ENCODE data around the gene PAK5.
"Not testable (repeated sequence)": the region's sequence is repeated elsewhere in the genome, so short reads cannot be mapped to it uniquely, and the experiment has no call there.

Gene PAK5

GRCh38 chr20:9646375-9646774 lies 192.5 kb downstream of the PAK5 start:
- no peak for DNase-seq (ENCODE audit: low read depth)
- no peak for TF ChIP-seq CTCF (conservative IDR thresholded peaks at IDR 0.05; ENCODE audit: low read depth, low read length)

DNA sequence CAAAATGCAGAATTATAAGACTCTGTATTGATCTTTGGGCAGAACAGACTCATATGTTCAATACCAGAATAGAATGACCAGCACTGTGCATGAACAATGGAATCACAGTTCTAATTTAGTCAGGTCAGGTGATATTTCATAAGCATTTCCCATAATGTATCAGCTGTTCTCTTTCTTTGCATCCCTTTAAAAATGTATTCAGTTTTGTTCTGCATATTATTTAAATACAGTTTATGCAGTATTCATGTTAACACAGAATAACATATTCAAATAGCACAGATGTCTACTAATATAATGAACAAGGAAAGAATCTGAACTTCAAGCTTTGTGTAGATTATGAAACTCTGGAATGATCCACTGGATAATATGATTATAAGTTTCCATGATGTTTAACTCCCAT lies 196.0 kb downstream of the PAK5 start:
- no peak for DNase-seq (ENCODE audit: low read depth)

More at GRCh38 chr20:9646375-9646774, 192.5 kb downstream of the PAK5 start:
- H3K4me3 ChIP-seq (ENCODE audit: low read length), result no peak overlapping the region

DNA sequence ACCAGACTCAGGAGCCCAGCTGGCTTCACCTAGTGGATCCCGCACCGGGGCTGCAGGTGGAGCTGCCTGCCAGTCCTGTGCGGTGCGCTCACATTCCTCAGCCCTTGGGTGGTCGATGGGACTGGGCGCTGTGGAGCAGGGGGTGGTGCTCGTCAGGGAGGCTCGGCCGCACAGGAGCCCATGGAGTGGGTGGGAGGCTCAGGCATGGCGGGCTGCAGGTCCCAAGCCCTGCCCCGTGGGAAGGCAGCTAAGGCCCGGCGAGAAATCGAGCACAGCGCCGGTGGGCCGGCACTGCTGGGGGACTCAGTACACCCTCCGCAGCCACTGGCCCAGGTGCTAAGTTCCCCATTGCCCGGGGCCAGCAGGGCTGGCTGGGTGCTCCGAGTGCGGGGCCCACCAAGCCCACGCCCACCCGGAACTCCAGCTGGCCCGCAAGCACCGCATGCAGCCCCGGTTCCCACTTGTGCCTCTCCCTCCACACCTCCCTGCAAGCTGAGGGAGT lies 197.3 kb downstream of the PAK5 start:
- H3K4me3 ChIP-seq (ENCODE audit: low read length); DNase-seq (ENCODE audit: low read depth): not testable (repeated sequence)

More for the DNA sequence above, 196.0 kb downstream of the PAK5 start:
- no peak for TF ChIP-seq CTCF (conservative IDR thresholded peaks at IDR 0.05; ENCODE audit: low read depth, low read length)
- no peak overlapping the region for H3K4me3 ChIP-seq (ENCODE audit: low read length)

GRCh38 chr20:9637889-9638288 lies 201.0 kb downstream of the PAK5 start:
- no peak overlapping the region for H3K4me3 ChIP-seq (ENCODE audit: low read length)
- DNase-seq (ENCODE audit: low read depth), result no peak
- no peak for TF ChIP-seq CTCF (conservative IDR thresholded peaks at IDR 0.05; ENCODE audit: low read depth, low read length)

DNA sequence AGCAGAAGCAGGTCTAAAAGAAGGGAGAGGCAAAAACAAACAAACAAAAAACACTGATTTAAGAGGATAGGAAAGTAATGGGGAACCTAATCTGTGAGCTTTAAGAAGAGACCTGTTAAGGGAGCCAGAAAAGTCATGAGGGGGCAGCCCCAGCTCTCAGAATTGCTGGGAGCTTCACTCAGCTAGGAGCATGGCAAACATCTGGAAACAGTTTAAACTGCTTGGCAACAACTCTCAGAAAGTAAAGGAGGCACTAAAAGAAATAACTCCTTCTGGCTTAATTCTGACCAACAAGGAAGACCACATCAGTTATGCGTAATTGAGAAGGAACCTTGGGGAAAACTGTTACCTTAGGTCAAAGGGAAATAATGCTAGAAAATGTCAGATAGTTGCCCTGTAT lies 203.1 kb downstream of the PAK5 start:
- DNase-seq (ENCODE audit: low read depth), result no peak
- no peak for TF ChIP-seq CTCF (conservative IDR thresholded peaks at IDR 0.05; ENCODE audit: low read depth, low read length)
- H3K4me3 ChIP-seq (ENCODE audit: low read length), result no peak overlapping the region

DNA sequence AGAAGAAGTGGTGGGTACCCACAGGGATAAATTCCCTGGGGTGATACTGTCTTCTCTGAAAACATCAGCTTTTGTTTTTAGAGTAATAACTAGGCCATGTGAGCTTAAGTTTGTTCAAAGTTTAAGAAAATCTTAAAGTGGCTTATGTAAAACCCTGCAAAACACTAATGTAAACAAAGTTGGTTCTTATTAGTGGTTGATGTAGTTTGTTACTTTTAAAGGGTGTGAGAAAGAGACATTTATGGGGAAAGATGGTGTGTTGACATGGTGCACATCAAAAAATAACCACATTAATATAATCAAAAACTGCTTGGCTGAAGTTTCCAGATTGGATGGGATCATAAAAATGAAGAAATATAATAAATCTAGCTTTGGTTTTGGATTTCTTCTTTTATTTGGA lies 204.5 kb downstream of the PAK5 start:
- TF ChIP-seq CTCF (conservative IDR thresholded peaks at IDR 0.05; ENCODE audit: low read depth, low read length), result no peak
- DNase-seq (ENCODE audit: low read depth), result no peak
- no peak overlapping the region for H3K4me3 ChIP-seq (ENCODE audit: low read length)

- TF ChIP-seq CTCF (conservative IDR thresholded peaks at IDR 0.05; ENCODE audit: low read depth, low read length), result no peak
- no peak overlapping the region for H3K4me3 ChIP-seq (ENCODE audit: low read length)
- DNase-seq (ENCODE audit: low read depth), result no peak
These were observed 205.9 kb downstream of the PAK5 start for GRCh38 chr20:9632991-9633390.

DNA sequence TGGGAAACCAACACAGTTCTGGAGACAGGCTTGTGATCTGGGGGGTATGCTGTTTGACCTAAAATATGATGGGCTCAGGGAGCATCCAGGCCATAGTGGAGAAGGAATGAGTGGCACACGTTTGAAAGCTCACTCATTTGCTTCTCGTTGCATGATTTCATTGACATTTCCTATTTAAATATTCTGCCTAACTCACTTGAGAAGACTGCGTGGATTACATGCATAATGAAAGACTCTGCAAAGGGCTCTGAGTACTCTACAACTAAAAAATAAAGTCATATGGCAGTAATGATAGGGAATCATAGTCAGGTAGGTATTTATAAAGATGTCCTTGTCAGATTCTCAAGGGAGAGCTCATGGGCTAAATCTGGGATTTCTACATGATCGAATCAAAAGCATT lies 206.6 kb downstream of the PAK5 start:
- H3K4me3 ChIP-seq (ENCODE audit: low read length), result no peak overlapping the region
- no peak for TF ChIP-seq CTCF (conservative IDR thresholded peaks at IDR 0.05; ENCODE audit: low read depth, low read length)
- no peak for DNase-seq (ENCODE audit: low read depth)
